ENCODE results near the gene TUBA3E.
"Not testable (repeated sequence)": the region's sequence is repeated elsewhere in the genome, so short reads cannot be mapped to it uniquely, and the experiment has no call there.

Gene TUBA3E

DNA sequence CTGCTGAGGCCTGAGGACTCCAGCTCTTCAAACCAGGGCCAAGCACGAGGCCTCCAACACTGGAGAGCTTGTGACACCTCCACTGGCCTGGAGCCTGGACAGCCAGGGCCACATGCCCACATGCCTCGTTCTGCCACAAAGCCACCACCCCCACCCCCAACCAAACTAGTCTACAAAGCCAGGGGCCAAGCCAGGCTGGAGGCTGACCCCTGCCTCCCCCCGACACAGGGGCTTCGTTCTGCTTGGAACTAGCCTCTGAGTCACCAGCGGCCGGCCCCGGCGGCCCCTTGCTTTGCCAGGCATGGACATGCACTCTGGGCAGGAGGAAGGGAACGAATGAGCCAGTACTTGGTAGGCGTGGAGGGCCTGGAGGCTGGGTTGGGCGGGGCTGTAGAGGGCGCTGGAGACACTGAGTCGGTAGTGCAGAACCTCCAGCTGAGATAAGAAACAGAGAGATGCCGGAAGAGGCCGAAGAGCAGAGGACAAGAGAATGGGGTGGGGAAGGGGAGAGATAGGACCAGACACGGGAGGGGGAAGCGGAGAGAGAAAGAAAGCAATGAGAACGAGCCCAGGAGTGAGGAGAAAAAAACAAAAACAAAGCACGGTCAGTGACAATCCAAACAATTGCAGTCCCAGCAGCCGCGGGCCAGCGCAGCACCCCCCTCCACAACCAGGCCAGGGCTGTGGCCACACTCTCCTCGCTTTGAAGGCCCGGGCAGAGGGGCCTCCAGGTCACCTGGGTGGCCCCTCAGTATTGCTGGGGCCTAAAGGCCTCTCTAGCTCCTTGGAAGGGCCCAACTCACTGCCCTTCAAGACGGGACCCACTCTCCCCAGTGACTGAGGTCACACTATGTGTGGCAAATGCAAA lies 37.2 kb downstream of the TUBA3E start:
- DNase-seq = not testable (repeated sequence)

DNA sequence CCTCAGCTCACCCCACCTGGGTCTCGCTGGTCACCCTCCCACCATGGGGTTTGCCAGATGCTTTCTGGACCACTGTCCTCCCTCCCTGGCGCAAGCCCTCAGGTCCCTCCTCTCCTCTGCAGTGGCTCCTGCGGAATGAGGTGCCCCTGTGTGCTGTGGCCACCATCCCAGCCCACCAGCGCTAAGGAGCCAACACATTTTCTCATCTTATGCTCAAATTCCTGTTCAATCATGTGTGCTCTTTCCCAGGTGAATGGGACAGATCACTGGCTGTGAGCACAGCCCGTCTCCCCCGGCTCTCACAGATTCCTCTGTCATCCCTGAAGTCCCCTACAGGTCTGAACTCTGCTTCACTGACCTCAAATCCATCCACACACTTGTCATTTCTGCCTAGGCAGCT lies 38.1 kb downstream of the TUBA3E start:
- DNase-seq = no peak

GRCh38 chr2:130159376-130159775 lies 38.9 kb downstream of the TUBA3E start:
- not testable (repeated sequence) for DNase-seq

DNA sequence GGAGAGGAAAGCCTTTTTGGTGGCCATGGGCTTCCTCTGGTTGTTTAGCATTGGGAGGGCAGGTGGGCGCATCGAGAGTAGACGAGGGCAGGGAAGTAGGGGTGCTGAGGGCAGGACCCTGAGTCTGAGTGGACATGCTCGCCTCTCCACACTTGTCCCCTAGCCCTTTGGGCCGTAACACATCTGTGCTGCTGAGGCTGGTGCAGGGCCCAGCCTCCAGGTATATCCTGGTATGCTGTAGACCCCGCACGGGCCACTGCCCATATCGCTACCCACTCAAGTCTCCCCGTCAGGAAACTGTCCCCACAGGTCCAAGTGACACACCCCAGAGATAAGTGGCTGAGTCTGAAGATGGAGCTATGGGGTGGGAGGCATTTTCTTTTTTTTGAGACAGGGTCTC lies 39.6 kb downstream of the TUBA3E start:
- no peak for DNase-seq

DNA sequence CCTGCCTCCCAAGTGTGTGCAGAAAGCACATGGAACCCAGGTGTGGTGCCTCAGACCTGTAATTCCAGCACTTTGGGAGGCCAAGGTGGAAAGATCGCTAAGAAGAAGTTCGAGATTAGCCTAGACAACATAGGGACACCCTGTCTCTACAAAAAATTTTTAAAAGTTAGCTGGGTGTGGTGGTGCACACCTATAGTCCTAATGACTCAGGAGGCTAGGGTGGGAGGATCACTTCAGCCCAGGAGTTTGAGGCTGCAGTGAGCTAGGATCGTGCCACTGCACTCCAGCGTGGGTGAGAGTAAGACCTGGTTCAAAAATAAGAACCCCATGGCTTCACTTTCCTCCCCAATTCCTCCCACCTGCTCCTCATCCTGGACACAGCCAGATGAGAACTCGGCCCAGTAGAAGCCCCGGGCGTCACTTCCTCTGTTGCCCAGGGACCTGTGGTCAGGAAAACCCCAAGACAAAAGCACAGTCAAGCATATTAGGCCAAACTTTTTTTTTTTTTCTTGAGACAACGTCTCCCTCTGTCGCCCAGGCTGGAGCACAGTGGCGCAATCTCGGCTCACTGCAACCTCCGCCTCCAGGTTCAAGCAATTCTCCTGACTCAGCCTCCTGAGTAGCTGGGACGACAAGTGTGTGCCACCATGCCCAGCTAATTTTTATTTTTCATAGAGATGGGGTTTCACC lies 40.3 kb downstream of the TUBA3E start:
- not testable (repeated sequence) for DNase-seq

DNA sequence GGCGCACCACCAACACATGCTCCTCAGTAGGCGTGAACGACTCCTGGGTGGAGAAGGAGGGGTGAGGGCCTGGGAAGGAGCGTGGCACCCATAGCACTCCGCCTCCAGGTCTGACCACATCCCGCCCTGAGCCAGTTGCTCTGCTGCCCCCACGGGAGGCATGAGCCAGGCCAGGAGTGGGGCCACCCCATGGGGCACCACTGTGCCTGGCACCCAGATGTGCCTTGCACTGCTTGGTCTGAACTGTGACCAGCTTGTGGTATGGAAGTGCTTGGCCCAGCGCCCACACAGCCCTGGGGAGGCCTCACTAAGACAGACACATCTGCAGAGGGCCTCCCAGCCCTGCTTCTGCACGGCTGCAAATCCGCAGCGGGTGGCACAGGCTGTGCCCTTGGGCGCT lies 40.9 kb downstream of the TUBA3E start:
- not testable (repeated sequence) for DNase-seq

DNA sequence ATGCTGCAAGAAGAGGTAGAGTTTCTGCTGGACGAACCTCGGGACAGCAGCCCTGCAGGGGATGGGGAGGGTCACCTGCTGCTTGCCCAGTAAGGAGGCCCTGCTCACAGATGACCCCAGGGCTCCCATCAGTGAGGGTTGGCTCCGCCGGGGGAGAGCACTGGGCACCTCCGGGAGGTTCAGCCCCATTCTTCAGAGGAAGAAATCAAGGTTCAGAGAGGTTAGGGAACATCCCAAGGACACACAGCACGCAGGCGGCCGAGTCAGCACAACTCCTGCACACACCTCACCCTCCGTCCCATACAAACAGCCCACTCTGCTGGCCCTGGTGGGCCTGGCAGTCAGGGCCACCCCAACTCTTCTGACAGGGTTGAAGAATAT lies 41.6 kb downstream of the TUBA3E start:
- no peak for DNase-seq

DNA sequence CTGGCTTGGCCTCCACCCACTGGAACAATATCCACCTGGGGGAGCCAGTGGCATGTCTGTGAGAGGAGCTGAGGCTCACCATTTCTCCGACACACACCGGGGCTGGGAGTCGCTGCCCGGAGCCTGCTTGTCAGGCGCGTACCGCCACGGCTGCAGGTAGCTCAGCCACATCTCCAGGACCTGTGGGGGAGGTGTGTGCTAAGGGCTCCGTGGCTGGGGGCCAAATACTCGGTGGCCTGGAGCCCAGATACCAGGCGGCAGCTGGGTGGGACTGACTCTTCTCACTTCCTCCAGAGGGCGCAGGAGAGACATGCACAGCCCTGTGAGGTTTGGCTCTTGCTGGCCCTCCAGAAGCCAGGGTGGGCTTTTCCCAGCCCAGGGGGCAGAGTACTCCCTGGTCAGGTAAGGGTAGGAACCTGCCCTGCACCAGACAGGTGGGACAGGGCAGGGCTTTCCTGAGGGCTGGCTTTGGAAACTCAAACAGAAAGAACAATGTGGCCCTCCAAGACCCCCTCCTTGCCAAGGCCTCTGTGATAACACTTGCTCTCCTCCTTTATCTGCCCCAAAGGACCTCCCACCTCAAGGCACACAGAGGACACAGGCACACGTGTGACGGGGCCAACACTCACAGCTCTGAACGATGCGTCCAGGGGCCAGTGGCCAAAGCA lies 42.1 kb downstream of the TUBA3E start:
- peak; percentile 37 for DNase-seq

- DNase-seq = no peak
Observed at GRCh38 chr2:130154773-130155765, 43.2 kb downstream of the TUBA3E start.

- not testable (repeated sequence) for DNase-seq
Observed at GRCh38 chr2:130154423-130154770, 43.8 kb downstream of the TUBA3E start.

DNA sequence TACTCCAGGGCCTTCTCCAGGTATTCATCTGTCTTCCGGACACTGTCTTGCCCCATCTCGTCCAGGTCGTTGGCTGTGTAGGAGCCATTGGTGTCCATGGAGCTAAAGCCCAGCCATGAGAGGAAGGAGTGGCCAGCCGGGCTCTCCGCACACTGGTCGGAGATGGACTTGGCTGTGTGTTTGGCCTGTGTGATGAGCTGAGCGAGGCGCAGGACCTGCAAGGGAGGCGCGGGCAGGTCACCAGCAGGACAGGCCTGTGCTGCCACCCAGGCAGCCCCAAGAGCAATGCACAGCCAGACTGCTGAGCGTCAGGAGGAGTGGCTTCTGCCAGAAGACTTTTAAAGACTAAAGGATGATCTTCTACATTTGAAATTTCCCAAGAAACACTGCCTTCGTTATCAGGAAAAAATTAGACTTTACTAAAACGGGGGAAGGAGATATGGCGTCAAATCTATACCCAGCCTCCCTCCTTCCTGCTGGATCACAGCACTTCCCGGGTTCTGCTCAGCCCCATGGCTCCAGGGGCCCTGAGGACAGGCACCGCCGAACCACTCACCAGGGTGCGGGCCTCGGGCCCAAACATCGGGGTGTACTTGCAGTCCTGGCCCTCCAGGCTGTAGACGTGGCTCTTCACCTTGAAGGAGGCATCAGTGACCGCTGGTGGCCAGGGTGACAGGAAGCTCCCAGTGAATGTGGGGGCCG lies 44.4 kb downstream of the TUBA3E start:
- DNase-seq = not testable (repeated sequence)

DNA sequence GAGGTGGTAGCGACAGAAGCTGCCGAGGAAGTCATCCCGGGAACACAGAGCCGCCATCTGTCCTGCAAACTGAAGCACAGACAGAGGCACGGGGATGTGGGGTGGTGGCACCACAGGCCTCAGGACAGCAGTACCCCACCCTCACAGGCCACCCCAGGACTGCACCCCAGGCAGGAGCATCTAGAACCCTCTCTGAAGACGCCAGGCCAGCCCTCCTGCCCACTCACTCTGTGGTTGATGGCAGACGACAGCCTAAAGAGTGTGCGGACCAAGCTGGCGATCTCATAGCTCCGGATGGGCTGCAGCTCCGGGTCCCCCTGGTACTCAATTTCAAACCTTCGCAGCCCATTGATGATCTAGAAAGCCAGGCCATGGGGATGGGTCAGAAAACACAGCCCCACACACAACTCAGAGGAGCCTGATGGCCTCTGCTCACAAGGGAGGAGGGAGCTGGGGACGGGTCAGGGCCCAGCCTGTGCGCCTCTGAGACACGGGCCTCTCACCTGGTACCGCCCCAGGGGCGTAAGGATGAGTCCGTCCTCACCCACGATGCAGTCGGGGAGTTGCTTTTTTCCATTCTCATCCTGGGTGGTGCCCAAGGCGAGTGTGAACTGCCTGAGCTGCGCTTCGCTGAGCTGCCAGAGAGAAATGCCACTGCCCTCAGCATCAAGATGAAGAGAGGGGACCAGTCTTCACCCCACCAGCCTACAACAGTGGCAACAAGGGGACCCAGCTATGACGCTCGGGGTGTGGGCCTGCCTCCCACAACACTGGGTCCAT lies 45.2 kb downstream of the TUBA3E start:
- DNase-seq = no peak

- DNase-seq = not testable (repeated sequence)
Observed at GRCh38 chr2:130152136-130152815, 46.0 kb downstream of the TUBA3E start.

- DNase-seq = not testable (repeated sequence)
Observed at GRCh38 chr2:130151145-130151512, 47.1 kb downstream of the TUBA3E start.

- DNase-seq = no peak
Observed at GRCh38 chr2:130150181-130151144, 47.8 kb downstream of the TUBA3E start.

DNA sequence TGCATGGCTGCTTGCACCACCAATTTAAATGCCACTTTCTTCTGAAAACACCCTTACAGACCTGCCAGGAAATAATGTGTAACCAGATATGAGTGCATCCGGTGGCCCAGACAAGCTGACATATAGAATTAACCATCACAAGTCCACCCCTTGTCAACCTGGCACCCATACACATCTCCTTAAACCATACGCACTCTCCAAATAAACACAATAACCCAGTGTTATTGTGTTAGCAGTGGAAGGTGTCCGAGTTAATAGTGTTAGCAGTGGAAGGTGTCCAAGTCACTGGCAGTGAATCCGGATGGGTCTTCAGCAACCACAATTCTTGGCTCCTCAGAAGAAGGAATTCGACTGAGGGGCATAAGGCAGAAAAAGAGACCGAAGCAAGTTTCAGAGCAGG lies 49.7 kb downstream of the TUBA3E start:
- DNase-seq = not testable (repeated sequence)

DNA sequence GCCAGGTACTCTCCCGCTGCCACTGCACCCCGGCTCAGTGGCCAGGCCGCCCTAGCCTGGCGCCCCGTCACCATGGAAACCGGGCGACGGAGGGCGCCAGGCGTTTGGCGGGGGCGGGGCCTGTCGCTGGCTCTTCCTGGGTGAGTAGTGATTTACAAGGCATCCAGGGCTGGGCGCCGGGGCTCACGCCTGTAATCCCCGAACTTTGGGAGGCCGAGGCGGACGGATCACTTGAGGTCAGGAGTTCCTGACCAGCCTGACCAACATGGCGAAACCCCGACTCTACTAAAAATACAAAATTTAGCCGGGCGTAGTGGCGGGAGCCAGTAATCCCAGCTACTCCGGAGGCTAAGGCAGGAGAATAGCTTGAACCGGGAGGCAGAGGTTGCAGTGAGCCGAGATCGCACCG lies 53.2 kb downstream of the TUBA3E start, which contains the start of gene CCDC74B:
Gene CCDC74B (minus strand): TSS at position 107 of the 409 bp plus-strand sequence. CDS start 116 bp downstream, outside the sequence.
- peak; percentile 68 for DNase-seq

GRCh38 chr2:130143266-130144039 lies 54.8 kb downstream of the TUBA3E start:
- not testable (repeated sequence) for DNase-seq
